Calu3 (cell line): Measurements from ENCODE around the gene ZNF865. TPM values are rescaled to one million over a fixed set of nuclear protein-coding genes. Genes with fewer than 3 reads are reported as not detected.
A peak's percentile ranks its signal among the peaks of the same experiment; 100 is the strongest.

Experiments used
- BruUV-seq: library from RNA; stranded (reverse); fragments of 400-500 nt; replicated peaks from 2 replicates; lab custom pipeline; 2021; lab: Mats Ljungman, UMichigan
- CTCF ChIA-PET: fragments of 300-600 bp; sonication (Branson Sonifier 250); formaldehyde crosslinking; loops from one replicate; lab custom pipeline; 2022; ENCODE audit warnings: antibody characterized with exemption; lab: Charles Lee
- DNase-seq: peaks from one replicate; pipeline ENCODE4 v3.0.0; 2022
- H3K27ac Mint-ChIP-seq: one replicate; pipeline ENCODE4 v1.8.0; 2022; ENCODE audit warnings: mixed read lengths; ENCODE audit not compliant: unreplicated experiment
- H3K27me3 Mint-ChIP-seq: one replicate; pipeline ENCODE4 v1.8.0; 2022; ENCODE audit warnings: mixed read lengths; ENCODE audit not compliant: unreplicated experiment
- H3K36me3 Mint-ChIP-seq: one replicate; pipeline ENCODE4 v1.8.0; 2022; ENCODE audit warnings: mild to moderate bottlenecking, moderate library complexity, mixed read lengths; ENCODE audit not compliant: insufficient read depth, unreplicated experiment
- H3K4me1 Mint-ChIP-seq: one replicate; pipeline ENCODE4 v1.8.0; 2022; ENCODE audit warnings: mild to moderate bottlenecking, low read depth, mixed read lengths; ENCODE audit not compliant: unreplicated experiment
- H3K4me3 Mint-ChIP-seq: one replicate; pipeline ENCODE4 v1.8.0; 2022; ENCODE audit warnings: mild to moderate bottlenecking, low read depth, moderate library complexity, mixed read lengths; ENCODE audit not compliant: unreplicated experiment
- H3K9me3 Mint-ChIP-seq: one replicate; pipeline ENCODE4 v1.8.0; 2022; ENCODE audit warnings: low read depth, mixed read lengths; ENCODE audit not compliant: unreplicated experiment
- CTCF ChIP-seq: fragments of 200-600 bp; IDR thresholded peaks from one replicate; pipeline ENCODE4 v1.8.0; 2022; ENCODE audit warnings: antibody characterized with exemption; ENCODE audit not compliant: unreplicated experiment
- intact Hi-C: fragments of 100-400 bp; cut with micrococcal nuclease; formaldehyde crosslinking; loops from one replicate; pipeline ENCODE4 v1.10.0; 2022; ENCODE audit not compliant: unreplicated experiment
- total RNA-seq: library from RNA; stranded (reverse); gene quantifications from 2 replicates; pipeline ENCODE4 v1.2.3, GENCODE V29; 2022

ZNF865 gene
- total RNA-seq, 1 experiment from 2014 or later = 29.6 TPM

- CTCF ChIA-PET = interaction anchor here (0.6 to 1.5 kb wide), 15 partner anchors 12 to 679 kb away, joined by 3 to 15 read pairs (median 3); partner anchors contain the start of genes FIZ1 and TMEM238
These were observed 48.9 kb downstream of the ZNF865 start for GRCh38 chr19:55654323-55654867.

GRCh38 chr19:55654868-55655647 lies 49.6 kb downstream of the ZNF865 start, which contains the start of gene U2AF2:
U2AF2 (plus strand) TSS chr19:55655035; CDS start chr19:55655105, 70 bp downstream.
- H3K4me3 Mint-ChIP-seq = peak within 1 kb of the TSS; percentile 96
- H3K36me3 Mint-ChIP-seq = peaks cover 73% of the 10 kb centered on the region
- peak; percentile 98 for DNase-seq
- intact Hi-C loops = loop anchor here (10.0 kb wide), 1 partner anchor 150 kb away; no protein-coding TSS in a partner anchor
- no TSS peak for BruUV-seq
- CTCF ChIA-PET = interaction anchor here (0.6 to 1.5 kb wide), 12 partner anchors 12 to 678 kb away, joined by 3 to 15 read pairs (median 4); partner anchors contain the start of genes FIZ1 and TMEM238
- no peaks in the 10 kb centered on the region for H3K27me3 Mint-ChIP-seq
- peak within 1 kb of the TSS; percentile 96 for H3K27ac Mint-ChIP-seq
- TF ChIP-seq CTCF = no peak
- H3K9me3 Mint-ChIP-seq = no peaks in the 10 kb centered on the region
- peaks cover 20% of the 10 kb centered on the region for H3K4me1 Mint-ChIP-seq

More at GRCh38 chr19:55654323-55654867, 48.9 kb downstream of the ZNF865 start:
- H3K27me3 Mint-ChIP-seq = no peaks in the 10 kb centered on the region
- peak overlapping the region; percentile 96 for H3K4me3 Mint-ChIP-seq
- TF ChIP-seq CTCF = no peak
- no peaks in the 10 kb centered on the region for H3K9me3 Mint-ChIP-seq
- intact Hi-C loops = loop anchor here (10.0 kb wide), 1 partner anchor 150 kb away; no protein-coding TSS in a partner anchor
- no TSS peak for BruUV-seq
- DNase-seq = peak; percentile 99
- peaks cover 71% of the 10 kb centered on the region for H3K36me3 Mint-ChIP-seq
- peak overlapping the region; percentile 96 for H3K27ac Mint-ChIP-seq
- H3K4me1 Mint-ChIP-seq = peaks cover 14% of the 10 kb centered on the region

- CTCF ChIA-PET = no interaction called here
- TF ChIP-seq CTCF = no peak
- H3K9me3 Mint-ChIP-seq = no peaks in the 10 kb centered on the region
- BruUV-seq = TSS peak; percentile 52
- no peaks in the 10 kb centered on the region for H3K27me3 Mint-ChIP-seq
- DNase-seq = no peak
- peak overlapping the region; percentile 96 for H3K4me3 Mint-ChIP-seq
- H3K36me3 Mint-ChIP-seq = peaks cover 78% of the 10 kb centered on the region
- H3K27ac Mint-ChIP-seq = peak overlapping the region; percentile 96
- intact Hi-C loops = loop anchor here (2.0 to 10.0 kb wide), 2 partner anchors 17 to 149 kb away; no protein-coding TSS in a partner anchor
- H3K4me1 Mint-ChIP-seq = peaks cover 20% of the 10 kb centered on the region
These were observed 50.2 kb downstream of the ZNF865 start for GRCh38 chr19:55655648-55656040.

GRCh38 chr19:55656552-55656951 lies 51.1 kb downstream of the ZNF865 start:
- peaks cover 79% of the 10 kb centered on the region for H3K36me3 Mint-ChIP-seq
- CTCF ChIA-PET = interaction anchor here (0.9 to 1.5 kb wide), 4 partner anchors 11 to 154 kb away, joined by 3 to 7 read pairs (median 4); no protein-coding TSS in a partner anchor
- BruUV-seq = no TSS peak
- no peak for TF ChIP-seq CTCF
- H3K27ac Mint-ChIP-seq = peak overlapping the region; percentile 96
- no peak for DNase-seq
- peaks cover 20% of the 10 kb centered on the region for H3K4me1 Mint-ChIP-seq
- H3K4me3 Mint-ChIP-seq = peak overlapping the region; percentile 96
- H3K27me3 Mint-ChIP-seq = no peaks in the 10 kb centered on the region
- H3K9me3 Mint-ChIP-seq = no peaks in the 10 kb centered on the region
- intact Hi-C loops = loop anchor here (2.0 to 10.0 kb wide), 2 partner anchors 16 to 148 kb away; no protein-coding TSS in a partner anchor
